Measurements from ENCODE around the gene KIAA0825.

GRCh38 chr5:94463739-94464138 is 154.7 kb downstream of the KIAA0825 start:
- no peak for TF ChIP-seq EZH2 (IDR thresholded peaks at IDR 0.05; ENCODE audit: low read length, missing control alignments)
- no peak for TF ChIP-seq CTCF (conservative IDR thresholded peaks at IDR 0.05 in 1 of 2, IDR thresholded peaks at IDR 0.05 in 1 of 2; ENCODE audit: low read depth in 1 of 2, low read length in 2 of 2)

All from fibroblast of lung (primary cell).